HG02970 (cell line): ENCODE results near the gene PGRMC1.
A peak's percentile ranks its signal among the peaks of the same experiment; 100 is the strongest.
"Not testable (repeated sequence)": the region's sequence is repeated elsewhere in the genome, so short reads cannot be mapped to it uniquely, and the experiment has no call there.

ENCODE experiments used
- ATAC-seq: cut with Tn5 transposase; IDR thresholded peaks from one replicate; pipeline ENCODE4 v1.9.1; 2021; ENCODE audit warnings: mild to moderate bottlenecking, moderate library complexity, moderate number of reproducible peaks; ENCODE audit not compliant: unreplicated experiment, low FRiP score

Gene PGRMC1

DNA sequence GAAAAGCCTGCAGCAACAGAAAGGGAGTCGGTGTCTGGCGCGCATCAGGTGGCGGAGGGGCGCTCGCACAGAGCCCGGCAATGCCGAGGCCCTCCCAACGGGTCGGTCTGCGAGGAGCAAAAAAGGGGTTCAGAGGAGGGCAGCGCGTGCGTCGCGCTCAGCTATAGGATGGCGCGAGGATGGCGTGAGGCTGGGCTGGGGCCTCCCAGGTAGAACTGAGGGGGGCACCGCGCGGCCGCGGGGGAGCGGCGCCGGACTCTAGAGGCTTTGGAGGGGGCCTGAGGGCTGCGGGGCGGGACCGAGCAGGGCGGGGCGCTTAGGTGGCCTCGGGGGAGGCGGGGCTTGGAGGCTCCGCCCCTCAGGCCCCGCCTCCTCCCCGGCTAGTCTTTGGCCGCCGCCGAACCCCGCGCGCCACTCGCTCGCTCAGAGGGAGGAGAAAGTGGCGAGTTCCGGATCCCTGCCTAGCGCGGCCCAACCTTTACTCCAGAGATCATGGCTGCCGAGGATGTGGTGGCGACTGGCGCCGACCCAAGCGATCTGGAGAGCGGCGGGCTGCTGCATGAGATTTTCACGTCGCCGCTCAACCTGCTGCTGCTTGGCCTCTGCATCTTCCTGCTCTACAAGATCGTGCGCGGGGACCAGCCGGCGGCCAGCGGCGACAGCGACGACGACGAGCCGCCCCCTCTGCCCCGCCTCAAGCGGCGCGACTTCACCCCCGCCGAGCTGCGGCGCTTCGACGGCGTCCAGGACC, at the start of gene PGRMC1:
Gene PGRMC1 (plus strand): TSS at position 414 of the 751 bp plus-strand sequence. CDS start 79 bp downstream, at position 493.
- ATAC-seq: peak; percentile 90

DNA sequence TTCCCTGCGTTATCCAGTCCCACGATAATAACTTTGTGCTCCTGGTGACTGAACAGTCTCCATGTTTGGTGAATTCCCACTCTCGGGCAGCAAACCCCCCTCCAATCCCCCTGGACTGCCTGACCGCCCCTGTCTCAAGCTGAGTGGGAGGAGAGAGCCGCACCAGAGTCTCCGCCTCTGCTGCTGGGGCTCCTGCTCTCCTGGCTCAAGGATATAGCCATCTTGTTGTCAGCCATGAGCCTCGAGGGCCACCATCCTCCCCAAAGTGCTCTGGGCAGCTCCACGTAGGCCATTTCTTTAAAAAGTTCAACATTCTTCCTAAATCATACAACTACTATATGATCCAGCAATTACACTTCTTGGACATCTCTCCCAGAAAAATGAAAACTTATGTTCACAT, 49.3 kb upstream of the PGRMC1 start:
- ATAC-seq: no peak

DNA sequence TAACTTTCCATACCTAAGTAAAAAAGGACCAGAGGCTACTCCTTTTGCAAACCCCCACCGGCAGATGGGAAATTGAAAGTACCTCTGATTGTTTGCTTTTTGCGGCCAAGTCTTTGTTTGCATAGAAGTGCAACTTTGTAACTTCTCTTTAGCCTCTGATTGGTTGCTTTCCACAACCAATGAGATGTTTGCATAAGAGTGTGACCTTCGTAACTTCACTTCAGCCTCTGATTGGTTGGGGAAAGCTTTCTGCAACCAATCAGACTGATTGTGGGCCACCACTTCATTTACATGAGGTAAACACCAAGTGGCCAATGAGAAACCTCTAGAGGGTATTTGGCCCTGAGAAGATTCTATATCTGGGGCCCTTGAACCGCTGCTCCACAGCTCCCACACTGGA, 48.8 kb upstream of the PGRMC1 start:
- ATAC-seq: no peak

DNA sequence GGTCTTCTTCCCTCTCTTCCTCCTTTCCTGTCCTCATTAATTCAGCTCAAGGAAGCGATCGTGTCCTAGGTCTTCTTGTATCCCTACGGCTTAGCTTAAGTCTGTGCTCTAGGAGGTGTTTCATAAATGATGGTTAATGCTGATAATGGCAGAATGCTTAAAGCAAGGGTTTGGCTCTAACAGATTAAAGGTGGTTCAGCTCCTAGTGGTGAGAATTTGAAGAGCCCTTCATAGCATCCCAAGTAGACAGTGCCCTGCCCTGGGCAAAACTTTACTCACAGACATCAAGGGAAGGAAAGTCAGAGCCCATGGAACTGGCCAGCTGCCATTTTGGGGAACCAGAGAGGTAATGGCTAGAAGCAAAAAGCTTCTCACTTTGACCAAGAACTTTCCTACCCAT, 47.0 kb upstream of the PGRMC1 start:
- no peak for ATAC-seq

DNA sequence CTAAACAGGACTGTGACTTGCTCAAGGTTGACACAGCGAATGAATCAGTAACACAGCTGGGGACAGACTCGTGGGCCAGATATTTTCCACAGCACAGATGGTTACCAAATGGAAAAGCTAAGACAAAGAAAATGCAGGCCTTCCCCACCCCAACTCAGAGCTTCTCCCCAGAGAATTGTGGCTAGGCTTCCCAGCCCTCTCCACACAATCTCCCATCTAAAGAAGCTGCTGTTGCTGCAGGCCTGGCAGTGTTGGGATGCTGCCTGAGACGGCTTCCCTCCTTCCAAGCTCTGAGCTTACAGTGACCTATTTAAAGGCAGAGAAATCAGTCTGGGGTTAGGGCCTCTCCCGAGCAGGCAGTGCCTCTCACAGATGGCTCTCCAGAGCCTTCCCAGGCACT, 46.5 kb upstream of the PGRMC1 start:
- ATAC-seq: no peak

DNA sequence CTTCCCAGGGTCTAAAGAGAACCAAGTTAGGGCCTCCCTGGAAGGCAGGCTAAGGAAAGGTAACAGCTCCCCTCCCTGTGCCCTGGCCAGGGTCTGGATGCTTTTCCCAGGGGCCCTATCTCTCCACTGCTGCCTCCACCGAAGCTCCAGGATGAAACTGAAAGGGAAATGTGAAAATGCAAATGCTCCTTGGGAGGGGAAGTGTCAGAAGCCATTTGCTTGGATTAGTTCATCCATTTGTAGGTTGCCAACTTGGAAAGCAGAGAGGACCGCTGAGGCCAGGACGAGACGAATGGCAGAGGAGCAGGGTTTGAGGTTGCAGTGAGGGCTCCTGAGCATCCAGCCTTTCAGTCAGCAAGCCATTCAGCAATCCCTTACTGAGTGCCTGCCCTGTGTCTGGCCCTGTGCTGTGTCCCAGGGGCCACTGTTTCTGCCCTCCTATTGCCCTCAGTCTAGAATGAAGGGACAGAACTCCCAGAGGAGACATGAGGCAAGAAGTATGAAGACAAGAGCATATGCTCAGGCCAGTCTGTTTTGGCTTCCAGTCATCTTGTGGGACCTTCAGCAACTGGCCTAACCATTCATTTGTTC, 45.9 kb upstream of the PGRMC1 start:
- no peak for ATAC-seq

DNA sequence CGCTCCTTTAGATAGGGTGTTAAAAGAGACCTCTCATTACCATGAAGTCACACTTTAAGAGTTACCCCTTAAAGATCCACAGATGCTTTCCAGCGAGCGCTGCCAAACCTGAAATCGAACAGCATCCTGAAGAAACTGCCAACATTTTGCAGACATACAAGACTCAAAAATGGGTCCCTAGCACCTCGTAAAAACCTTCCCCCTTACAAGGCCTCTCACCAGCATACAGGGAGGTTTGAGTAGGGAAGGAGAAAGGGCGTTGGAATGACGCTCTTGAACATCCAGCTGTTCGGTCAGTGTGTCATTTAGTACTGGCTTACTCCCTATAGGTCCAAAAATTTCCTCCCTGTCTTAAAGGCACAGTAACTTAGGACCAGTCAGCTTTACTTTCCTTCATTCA, 45.3 kb upstream of the PGRMC1 start:
- no peak for ATAC-seq

DNA sequence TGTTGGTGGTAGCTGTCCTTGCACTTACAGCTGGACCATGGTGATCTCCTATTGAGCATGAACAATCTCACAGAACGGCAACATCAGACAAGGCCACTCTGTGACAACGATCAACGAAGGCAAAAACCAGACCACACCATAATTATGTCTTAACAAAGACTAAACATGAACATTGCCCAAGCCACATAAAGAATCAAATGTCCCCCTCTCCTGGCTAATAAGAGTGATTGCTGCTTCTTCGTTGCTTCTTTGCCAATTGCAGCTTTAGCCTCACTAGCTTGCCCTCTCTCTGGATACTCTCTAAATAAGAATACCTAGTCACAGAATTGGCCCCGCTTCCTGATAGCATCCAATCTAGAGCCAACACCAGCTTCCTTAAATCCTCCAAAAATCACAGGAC, 41.5 kb upstream of the PGRMC1 start:
- no peak for ATAC-seq

DNA sequence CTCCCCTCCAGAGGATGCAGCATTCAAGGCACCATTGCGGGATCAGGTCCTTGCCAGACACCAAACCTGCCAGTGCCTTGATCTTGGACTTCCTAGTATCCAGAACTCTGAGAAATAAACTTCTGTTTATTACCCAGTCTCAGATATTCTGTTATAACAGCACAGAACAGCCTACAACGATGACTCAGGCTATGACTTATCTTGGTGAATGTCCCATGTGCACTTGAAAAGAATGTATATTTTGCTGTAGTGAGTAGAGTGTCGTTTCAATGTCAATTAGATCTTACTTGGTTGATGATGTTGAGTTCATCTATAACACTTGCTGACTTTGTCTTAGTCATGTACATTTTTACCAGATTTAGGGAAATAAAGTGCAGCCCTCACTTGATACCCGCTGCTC, 34.5 kb upstream of the PGRMC1 start:
- ATAC-seq: no peak

DNA sequence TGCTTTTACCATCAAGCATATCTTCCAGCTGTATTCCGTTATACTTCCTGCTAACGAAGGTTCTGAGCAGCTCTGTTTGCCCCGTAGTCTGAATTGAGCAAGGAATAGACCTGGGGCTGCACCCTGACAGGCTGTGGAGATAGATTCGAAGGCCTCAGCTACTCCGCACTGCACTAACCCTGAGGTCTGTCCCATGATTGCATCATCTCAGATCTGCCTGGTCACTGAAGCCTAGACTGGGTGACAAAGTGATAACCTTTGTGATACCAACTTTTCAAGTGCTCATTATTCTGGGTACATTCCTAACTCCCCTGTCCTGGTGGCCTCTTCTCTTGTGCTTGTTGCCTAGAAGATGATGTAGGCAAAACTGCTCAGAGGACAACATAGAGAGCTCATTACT, 29.9 kb upstream of the PGRMC1 start:
- ATAC-seq: no peak

DNA sequence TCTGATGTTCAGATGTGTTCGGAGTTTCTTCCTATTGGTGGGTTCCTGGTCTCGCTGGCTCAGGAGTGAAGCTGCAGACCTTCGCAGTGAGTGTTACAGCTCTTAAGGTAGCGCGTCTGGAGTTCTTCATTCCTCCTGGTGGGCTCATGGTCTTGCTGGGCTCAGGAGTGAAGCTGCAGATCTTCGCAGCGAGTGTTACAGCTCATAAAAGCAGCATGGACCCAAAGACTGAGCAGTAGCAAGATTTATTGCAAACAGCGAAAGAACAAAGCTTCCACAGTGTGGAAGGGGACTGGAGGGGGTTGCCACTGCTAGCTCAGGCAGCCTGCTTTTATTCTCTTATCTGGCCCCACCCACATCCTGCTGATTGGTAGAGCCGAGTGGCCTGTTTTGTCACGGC, 28.6 kb upstream of the PGRMC1 start:
- ATAC-seq: not testable (repeated sequence)

DNA sequence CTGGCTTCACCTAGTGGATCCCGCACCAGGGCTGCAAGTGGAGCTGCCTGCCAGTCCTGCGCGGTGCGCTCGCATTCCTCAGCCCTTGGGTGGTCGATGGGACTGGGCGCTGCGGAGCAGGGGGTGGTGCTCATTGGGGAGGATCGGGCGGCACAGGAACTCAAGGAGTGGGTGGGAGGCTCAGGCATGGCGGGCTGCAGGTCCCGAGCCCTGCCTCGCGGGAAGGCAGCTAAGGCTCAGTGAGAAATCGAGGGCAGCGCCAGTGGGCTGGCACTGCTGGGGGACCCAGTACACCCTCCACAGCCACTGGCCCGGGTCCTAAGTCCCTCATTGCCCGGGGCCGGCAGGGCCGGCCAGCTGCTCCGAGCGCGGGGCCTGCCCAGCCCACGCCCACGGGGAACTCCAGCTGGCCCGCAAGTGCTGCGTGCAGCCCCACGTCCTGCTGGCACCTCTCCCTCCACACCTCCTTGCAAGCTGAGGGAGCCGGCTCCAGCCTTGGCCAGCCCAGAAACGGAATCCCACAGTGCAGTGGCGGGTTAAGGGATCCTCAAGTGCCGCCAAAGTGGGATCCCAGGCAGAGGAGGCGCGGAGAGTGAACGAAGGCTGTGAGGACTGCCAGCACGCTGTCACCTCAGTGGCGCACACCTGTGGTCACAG, 27.6 kb upstream of the PGRMC1 start:
- no peak for ATAC-seq

DNA sequence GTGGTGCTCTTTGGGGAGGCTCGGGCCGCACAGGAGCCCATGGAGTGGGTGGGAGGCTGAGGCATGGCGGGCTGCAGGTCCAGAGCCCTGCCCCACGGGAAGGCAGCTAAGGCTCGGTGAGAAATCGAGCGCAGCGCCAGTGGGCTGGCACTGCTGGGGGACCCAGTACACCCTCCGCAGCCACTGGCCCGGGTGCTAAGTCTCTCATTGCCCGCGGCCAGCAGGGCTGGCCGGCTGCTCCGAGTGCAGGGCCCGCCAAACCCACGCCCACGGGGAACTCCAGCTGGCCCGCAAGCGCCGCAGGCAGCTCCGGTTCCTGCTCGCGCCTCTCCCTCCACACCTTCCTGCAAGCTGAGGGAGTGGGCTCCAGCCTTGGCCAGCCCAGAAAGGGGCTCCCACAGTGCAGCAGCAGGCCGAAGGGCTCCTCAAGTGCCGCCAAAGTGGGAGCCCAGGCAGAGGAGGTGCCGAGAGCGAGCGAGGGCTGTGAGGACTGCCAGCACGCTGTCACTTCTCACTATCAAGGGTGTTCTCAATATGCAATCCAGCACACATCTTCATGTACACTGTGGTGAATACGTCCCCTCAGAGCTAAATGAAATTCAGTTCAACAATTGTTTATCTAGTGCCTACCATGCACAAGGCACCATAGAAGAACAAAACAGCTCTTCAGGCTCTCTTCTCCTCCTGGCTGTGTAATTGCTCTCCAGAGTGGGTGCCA, 25.0 kb upstream of the PGRMC1 start:
- not testable (repeated sequence) for ATAC-seq

DNA sequence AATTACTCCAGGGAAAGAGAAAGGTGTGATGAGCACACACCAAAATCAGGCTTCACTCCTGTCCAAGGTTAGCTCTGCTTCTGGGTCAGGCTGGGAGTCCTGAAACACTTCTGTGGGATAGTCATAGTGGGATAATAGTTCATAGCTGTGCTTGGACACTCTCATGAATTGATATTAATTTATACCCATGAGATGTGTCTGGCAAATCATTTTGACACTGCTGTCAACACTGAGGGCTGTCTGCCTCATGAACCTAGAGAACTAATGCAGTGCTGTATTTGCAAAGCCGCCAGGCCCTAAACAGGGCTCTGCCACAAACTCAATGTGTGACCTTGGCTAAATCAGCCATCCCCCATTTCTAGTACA, 24.5 kb upstream of the PGRMC1 start:
- no peak for ATAC-seq

DNA sequence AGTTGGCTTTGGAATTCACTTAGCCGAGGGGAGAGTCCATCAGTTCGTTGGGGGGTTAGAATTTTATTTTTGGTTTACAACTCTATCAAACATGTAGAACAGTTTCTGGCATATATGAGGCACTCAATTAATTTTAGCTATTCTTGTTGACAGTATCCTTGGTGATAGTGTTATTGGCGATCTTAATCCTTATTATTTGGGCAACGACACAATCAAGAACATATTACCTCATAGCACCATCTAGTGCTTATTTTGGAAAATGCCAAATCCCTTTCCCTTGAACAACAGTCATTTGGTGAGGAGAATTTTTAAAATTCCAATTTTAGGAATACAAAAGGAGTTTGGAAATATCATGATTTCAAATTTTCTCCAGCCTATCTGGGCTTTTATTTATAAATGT, 17.9 kb upstream of the PGRMC1 start:
- no peak for ATAC-seq

DNA sequence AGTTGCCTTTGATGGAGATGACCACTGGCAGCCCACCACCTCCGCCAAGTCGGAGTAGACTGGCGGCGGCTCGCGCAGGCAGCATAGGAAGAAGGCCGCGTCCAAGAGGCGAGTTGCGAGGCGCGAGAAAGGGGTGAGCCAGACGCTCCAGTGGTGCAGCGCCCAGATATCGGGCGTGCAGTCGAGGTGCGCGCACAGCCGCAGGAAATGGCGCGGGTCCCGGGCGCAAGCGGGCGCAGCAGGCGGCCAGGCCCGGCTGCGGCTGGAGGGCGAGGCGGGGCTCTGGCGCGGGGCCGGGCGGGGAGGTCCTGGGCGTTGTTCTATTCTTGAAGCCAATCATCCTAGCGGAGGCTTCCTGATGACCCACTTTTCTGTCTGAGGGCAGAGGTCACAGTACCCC, 13.2 kb upstream of the PGRMC1 start:
- no peak for ATAC-seq

DNA sequence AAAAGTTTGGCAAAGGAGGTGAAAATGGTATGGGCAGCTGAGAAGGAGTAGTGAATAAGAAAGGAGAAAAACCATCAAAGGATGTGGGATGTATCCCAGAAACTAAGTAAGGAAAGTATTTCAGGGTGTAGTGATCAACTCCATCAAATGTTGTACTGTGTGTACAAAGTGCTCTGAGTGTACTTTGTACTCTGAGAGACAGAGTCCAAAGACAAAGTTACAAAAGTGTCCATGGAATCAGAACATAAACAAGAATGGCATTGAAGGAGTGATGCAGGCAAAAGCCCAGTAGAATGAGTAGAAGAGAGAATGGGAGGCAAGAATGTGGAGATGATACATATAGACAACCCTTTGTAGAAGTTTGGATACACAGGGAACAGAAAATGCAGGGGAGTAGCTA, 12.3 kb upstream of the PGRMC1 start:
- no peak for ATAC-seq

DNA sequence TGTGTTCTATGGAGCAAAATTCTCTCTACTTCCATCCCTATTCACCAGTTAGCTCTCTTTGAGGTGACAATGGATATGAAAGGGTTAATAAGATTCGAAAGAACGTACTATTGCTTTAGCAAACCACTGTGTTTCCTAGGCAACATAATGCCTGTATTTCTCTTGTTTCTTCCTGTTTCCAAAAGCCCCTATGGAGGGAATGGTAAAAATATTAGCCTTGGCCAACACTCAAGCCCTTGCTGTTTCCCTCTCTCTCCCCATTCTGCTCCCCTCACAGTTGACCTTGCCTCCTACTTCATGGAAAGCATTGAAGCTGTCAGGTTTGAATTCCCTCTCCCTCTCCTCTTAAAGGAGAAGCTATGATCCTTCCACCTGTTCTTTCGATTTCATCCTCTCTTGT, 9.6 kb upstream of the PGRMC1 start:
- ATAC-seq: no peak

DNA sequence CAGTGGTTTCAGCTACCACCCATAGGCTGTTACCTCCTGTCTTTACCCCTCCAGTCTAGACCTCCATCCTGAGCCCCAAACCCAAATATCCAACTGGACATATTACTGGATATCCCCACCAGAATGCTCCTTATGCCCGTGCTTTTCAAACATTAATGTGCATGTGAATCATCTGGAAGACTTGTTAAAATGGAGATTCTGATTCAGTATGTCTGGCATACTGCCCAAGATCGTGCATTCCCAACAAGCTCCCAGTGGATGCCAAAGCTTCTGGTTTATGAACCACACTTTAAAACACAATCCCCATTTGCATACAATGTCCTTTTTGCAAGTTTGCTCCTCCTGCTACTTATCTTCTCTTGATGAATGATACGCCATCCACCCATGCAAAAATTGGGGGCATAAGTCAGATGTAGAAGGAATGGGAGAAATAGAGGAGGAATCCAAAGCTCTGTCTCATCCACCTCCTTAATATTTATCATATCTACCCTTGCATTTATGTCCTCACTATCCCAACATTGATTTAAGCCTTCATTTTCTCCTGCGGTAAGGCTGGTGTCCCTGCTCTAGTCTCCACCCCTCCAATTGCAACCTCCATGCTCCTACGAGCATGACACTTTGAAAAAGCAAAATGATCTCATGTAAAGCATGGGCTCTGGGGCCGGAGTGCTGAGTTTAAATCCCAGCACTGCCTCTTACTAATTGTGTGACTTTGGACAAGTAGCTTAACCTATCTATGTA, 7.4 kb upstream of the PGRMC1 start:
- ATAC-seq: no peak

DNA sequence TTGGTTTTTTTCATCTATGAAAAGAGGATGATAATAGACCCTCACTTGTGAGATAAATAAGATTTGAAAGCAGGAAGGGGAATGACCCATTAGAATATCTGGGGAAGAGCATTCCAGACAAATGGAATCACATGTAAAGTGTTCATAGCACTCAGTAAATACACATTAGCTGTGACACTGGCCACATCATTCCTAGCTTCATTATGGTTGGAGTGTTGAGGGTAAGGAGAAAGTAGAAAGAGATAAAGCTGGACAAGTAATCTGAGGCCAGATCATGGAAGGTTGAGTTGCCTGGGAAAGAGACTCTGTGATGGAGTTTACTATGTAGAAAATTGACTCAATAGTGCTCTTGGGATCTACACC, 6.9 kb upstream of the PGRMC1 start:
- no peak for ATAC-seq

DNA sequence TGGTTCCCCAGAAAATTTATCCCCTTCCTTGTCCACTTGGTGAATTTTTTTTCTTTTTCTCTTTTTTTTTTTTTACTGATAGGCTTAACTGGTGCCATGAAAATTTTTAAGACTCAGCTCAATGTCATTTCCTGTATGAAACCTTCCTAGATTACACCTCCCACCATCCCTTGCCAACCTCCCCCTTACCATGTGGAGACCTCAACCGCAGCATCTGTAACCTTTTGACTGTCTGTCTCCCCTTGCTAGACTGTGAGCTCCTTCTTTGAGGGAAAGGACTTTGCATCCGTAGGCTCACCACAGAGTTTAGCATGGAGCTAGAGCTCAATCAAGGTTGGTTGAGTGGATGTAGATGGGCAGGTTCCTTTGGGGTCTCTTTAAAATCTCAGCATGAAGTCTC, 5.2 kb upstream of the PGRMC1 start:
- no peak for ATAC-seq
